Muscle of back (tissue), 13 donors: ENCODE data around the gene MAP2K5. TPM values are rescaled to one million over a fixed set of nuclear protein-coding genes. Genes with fewer than 3 reads are reported as not detected.

ENCODE experiments used
- DNase-seq, 3 donors: peaks; one replicate each; pipeline versions ENCODE4 v3.0.0 to v3.0.0-alpha.2; 2013
- long read RNA-seq, 9 donors: transcript quantifications; one replicate each; lab custom pipeline, GENCODE V29; 2026
- polyA plus RNA-seq, 10 donors: library from polyadenylated mRNA; unstranded; fragments of 120-200 nt; gene quantifications; one replicate each; pipeline ENCODE4 v1.2.1, GENCODE V29; 2013; ENCODE audit not compliant: insufficient read length in 10 of 10

The MAP2K5 gene
- 10 to 100 TPM; 14.6 to 22.9 (median 19.6) TPM for polyA plus RNA-seq
- long read RNA-seq, donor 1, partial matches to known transcripts = 0 of 4 reads
- long read RNA-seq, donor 1, other reads (novel, unspliced or antisense) = 0 of 4 reads
- long read RNA-seq, donor 2, partial matches to known transcripts = 0 of 4 reads
- long read RNA-seq, donor 2, other reads (novel, unspliced or antisense) = 0 of 4 reads
- long read RNA-seq, donor 3 = 0 reads
- long read RNA-seq, donor 4 = 0 reads
- long read RNA-seq, donor 5, partial matches to known transcripts = 0 of 1 reads
- long read RNA-seq, donor 5, other reads (novel, unspliced or antisense) = 0 of 1 reads
- long read RNA-seq, donor 6, partial matches to known transcripts = 0 of 2 reads
- long read RNA-seq, donor 6, other reads (novel, unspliced or antisense) = 0 of 2 reads
- long read RNA-seq, donor 7, partial matches to known transcripts = 0 of 1 reads
- long read RNA-seq, donor 7, other reads (novel, unspliced or antisense) = 0 of 1 reads
- long read RNA-seq, donor 8, partial matches to known transcripts = 0 of 1 reads
- long read RNA-seq, donor 8, other reads (novel, unspliced or antisense) = 0 of 1 reads
- long read RNA-seq, donor 9 = 0 reads

GRCh38 chr15:67542420-67543347 lies at the start of gene MAP2K5:
TSS of gene MAP2K5 (plus strand) at chr15:67542703. CDS start at chr15:67543336, 633 bp downstream.
- DNase-seq = peak; percentile 72 to 94 (median 87)

- no peak for DNase-seq
Observed at GRCh38 chr15:67495585-67495984, 46.9 kb upstream of the MAP2K5 start.

- DNase-seq = peak in 1 of 3 donors; percentile 34
Observed at GRCh38 chr15:67501177-67501835, 41.2 kb upstream of the MAP2K5 start.

- DNase-seq = no peak
Observed at GRCh38 chr15:67501836-67502461, 40.6 kb upstream of the MAP2K5 start.

- no peak for DNase-seq
Observed at GRCh38 chr15:67504056-67504455, 38.4 kb upstream of the MAP2K5 start.

- peak in 1 of 3 donors; percentile 22 for DNase-seq
Observed at GRCh38 chr15:67504796-67505195, 37.7 kb upstream of the MAP2K5 start.

- DNase-seq = no peak
Observed at GRCh38 chr15:67505675-67506572, 36.6 kb upstream of the MAP2K5 start.

- peak in 1 of 3 donors; percentile 12 for DNase-seq
Observed at GRCh38 chr15:67506775-67507747, 35.4 kb upstream of the MAP2K5 start.

GRCh38 chr15:67508407-67508806 lies 34.1 kb upstream of the MAP2K5 start:
- peak in 1 of 3 donors; percentile 15 for DNase-seq

- DNase-seq = no peak
Observed at GRCh38 chr15:67509918-67510317, 32.6 kb upstream of the MAP2K5 start.

- DNase-seq = peak in 1 of 3 donors; percentile 61
Observed at GRCh38 chr15:67510597-67511190, 31.8 kb upstream of the MAP2K5 start.

GRCh38 chr15:67511606-67512005 lies 30.9 kb upstream of the MAP2K5 start:
- DNase-seq = no peak

- no peak for DNase-seq
Observed at GRCh38 chr15:67512140-67512539, 30.4 kb upstream of the MAP2K5 start.

GRCh38 chr15:67512933-67513714 lies 29.4 kb upstream of the MAP2K5 start:
- DNase-seq = no peak

- no peak for DNase-seq
Observed at GRCh38 chr15:67515090-67515489, 27.4 kb upstream of the MAP2K5 start.

GRCh38 chr15:67515557-67515956 lies 26.9 kb upstream of the MAP2K5 start:
- no peak for DNase-seq

- DNase-seq = no peak
Observed at GRCh38 chr15:67520321-67521028, 22.0 kb upstream of the MAP2K5 start.
